Measurements from ENCODE around the gene KIF5A.
"Not testable (repeated sequence)": the region's sequence is repeated elsewhere in the genome, so short reads cannot be mapped to it uniquely, and the experiment has no call there.

KIF5A gene

DNA sequence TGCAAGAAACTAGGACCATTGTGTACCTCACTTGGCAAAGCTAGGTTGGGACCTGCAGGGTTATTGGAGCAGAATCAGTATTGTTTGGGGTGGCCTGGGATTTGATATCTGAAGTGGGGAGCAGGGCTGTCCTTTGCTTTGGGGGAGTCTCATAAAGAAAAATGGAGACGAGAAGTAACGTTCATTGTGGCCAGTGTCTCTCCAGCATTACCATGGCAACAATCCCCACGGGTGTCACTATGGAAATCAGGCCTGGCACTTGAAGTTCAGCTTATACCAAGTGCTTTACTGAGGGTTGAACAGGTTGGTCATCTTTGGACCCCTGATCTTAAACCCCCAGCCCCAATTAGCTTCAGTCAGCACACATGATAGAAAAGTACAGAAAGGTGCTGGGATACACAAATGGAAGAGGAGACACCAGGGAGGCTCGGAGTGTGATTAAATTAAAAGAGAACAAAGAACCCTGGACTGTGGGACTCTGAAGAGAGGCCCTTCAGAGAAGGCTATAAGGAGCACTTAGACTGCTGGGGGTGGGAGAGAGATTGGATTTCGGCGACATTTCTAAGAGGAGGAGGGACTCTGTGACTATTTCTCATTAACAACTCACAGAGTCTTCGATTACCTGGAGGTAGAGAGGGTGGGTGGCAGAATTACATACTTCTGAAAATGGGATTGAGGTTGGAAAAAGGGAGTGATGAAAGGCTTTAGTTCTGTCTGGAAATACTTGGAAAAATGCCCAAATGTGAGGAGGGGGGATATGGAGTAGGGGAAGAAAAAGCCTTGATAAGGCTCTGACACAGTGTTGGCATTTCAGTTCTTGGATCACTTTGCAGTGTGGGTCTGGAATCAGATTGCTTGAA, 3.7 kb downstream of the KIF5A start:
- H4K20me1 ChIP-seq = no peaks in the 10 kb centered on the region
- H3K9me3 ChIP-seq = no peaks in the 10 kb centered on the region
- no peaks in the 10 kb centered on the region for H3K36me3 ChIP-seq
- TF ChIP-seq Cebpa-rat (IDR thresholded peaks at IDR 0.05) = no peak
- peaks cover 41% of the 10 kb centered on the region for H3K27me3 ChIP-seq
- no peak overlapping the region for H3K4me3 ChIP-seq
- peak overlapping the region; percentile 64 for H3K4me2 ChIP-seq
- no peak overlapping the region for H3K9ac ChIP-seq
- H3K27ac ChIP-seq = no peak overlapping the region
- H3K4me1 ChIP-seq = peaks cover 18% of the 10 kb centered on the region

- H3K27ac ChIP-seq = no peak overlapping the region
- peaks cover 32% of the 10 kb centered on the region for H3K27me3 ChIP-seq
- no peaks in the 10 kb centered on the region for H3K36me3 ChIP-seq
- no peak overlapping the region for H3K9ac ChIP-seq
- H3K4me3 ChIP-seq = no peak overlapping the region
- H3K4me2 ChIP-seq = no peak overlapping the region
- peaks cover 18% of the 10 kb centered on the region for H3K4me1 ChIP-seq
- no peaks in the 10 kb centered on the region for H3K9me3 ChIP-seq
- no peak for TF ChIP-seq Cebpa-rat (IDR thresholded peaks at IDR 0.05)
- H4K20me1 ChIP-seq = no peaks in the 10 kb centered on the region
These were observed 4.6 kb downstream of the KIF5A start for GRCh38 chr12:57554453-57554852.

DNA sequence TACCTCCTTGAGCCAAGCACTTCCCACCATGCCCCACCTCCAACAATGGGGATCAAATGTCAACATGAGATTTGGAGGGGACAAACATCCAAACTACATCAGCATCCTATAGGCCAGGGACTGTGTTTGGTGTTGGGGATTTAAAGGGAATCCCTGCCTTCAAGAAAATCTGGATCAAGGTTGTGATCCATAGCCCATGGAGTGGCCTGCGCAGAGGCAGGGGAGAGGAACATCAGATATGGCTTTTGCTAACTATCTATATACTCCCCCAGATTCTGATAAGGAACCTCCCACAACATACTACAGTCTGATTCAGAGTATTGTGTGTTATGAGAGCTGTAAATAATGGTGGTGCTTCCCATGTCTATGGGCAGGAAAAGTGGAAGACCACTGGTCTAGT, 5.1 kb downstream of the KIF5A start:
- Histone ChIP-seq H3K36me3 (no peaks in the 10 kb centered on the region), H3K9me3 (no peaks in the 10 kb centered on the region), H3K4me1 (peaks cover 18% of the 10 kb centered on the region), H3K4me2 (no peak overlapping the region), H4K20me1 (no peaks in the 10 kb centered on the region), H3K9ac (no peak overlapping the region), H3K27ac (no peak overlapping the region), H3K4me3 (no peak overlapping the region), H3K27me3 (peaks cover 28% of the 10 kb centered on the region)
- no peak for TF ChIP-seq Cebpa-rat (IDR thresholded peaks at IDR 0.05)

- H3K27me3 ChIP-seq = no peaks in the 10 kb centered on the region
- H3K4me3 ChIP-seq = no peak overlapping the region
- H3K9ac ChIP-seq = no peak overlapping the region
- H4K20me1 ChIP-seq = no peaks in the 10 kb centered on the region
- H3K9me3 ChIP-seq = no peaks in the 10 kb centered on the region
- no peak for TF ChIP-seq Cebpa-rat (IDR thresholded peaks at IDR 0.05)
- H3K27ac ChIP-seq = no peak overlapping the region
- no peak overlapping the region for H3K4me2 ChIP-seq
- no peaks in the 10 kb centered on the region for H3K36me3 ChIP-seq
- H3K4me1 ChIP-seq = peaks cover 3% of the 10 kb centered on the region
These were observed 9.0 kb downstream of the KIF5A start for GRCh38 chr12:57558864-57559263.

DNA sequence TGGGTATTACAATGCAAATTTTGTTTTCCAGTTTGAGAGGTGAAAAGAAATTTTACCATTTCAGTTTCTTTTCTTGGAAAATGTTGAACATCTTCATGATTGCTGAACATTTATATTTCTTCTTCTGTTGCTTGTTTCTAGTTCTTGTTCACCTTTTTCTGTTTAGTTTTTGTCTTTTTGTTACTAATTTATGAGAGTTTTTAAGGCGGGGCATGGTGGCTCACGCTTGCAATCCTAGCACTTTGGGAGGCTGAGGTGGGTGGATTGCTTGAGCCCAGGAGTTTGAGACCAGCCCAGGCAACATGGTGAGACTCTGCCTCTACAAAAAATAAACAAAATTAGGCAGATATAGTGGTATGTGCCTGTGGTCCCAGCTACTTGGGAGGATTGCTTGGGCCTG, 10.7 kb downstream of the KIF5A start:
- no peak for TF ChIP-seq Cebpa-rat (IDR thresholded peaks at IDR 0.05)
- no peak overlapping the region for H3K4me2 ChIP-seq
- H3K27ac ChIP-seq = no peak overlapping the region
- no peak overlapping the region for H3K9ac ChIP-seq
- H3K4me1 ChIP-seq = no peaks in the 10 kb centered on the region
- H3K36me3 ChIP-seq = no peaks in the 10 kb centered on the region
- H4K20me1 ChIP-seq = no peaks in the 10 kb centered on the region
- no peaks in the 10 kb centered on the region for H3K9me3 ChIP-seq
- H3K27me3 ChIP-seq = no peaks in the 10 kb centered on the region
- no peak overlapping the region for H3K4me3 ChIP-seq

DNA sequence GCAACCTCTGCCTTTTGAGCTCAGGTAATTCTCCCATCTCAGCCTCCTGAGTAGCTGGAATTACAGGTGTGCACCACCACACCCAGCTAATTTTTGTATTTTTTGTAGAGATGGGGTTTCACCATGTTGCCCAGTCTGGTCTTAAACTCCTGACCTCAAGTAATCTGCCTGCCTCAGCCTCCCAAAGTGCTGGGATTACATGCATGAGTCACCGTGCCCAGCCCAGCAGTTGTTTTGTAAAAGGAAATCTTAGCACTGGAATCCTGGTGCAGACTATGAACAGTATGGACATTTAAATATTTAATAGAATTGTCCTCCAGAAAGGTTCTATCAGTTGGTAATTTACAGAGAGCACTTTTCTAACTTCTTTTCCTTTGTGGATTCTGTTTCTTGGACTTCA, 11.3 kb downstream of the KIF5A start:
- H3K27ac ChIP-seq, H3K4me2 ChIP-seq, H3K4me3 ChIP-seq, H4K20me1 ChIP-seq, H3K4me1 ChIP-seq, H3K27me3 ChIP-seq, H3K9ac ChIP-seq, H3K9me3 ChIP-seq, H3K36me3 ChIP-seq: not testable (repeated sequence)

DNA sequence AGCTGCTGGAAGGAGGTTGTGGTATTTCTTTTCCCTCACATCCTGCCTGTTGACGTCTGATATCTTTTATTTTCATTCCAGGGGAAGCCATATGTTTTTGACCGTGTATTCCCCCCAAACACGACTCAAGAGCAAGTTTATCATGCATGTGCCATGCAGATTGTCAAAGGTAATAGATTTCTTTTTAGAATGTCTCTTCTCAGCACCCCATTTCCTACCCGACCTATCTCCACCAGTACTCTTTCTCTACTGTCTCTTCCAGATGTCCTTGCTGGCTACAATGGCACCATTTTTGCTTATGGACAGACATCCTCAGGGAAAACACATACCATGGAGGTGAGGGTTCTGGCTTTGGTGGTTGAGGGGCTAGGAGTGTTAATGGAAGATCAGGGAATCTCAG, 13.5 kb downstream of the KIF5A start:
- TF ChIP-seq Cebpa-rat (IDR thresholded peaks at IDR 0.05) = no peak
- no peaks in the 10 kb centered on the region for H3K36me3 ChIP-seq
- H3K27me3 ChIP-seq = no peaks in the 10 kb centered on the region
- no peak overlapping the region for H3K4me3 ChIP-seq
- no peaks in the 10 kb centered on the region for H4K20me1 ChIP-seq
- H3K9me3 ChIP-seq = no peaks in the 10 kb centered on the region
- H3K9ac ChIP-seq = no peak overlapping the region
- no peak overlapping the region for H3K27ac ChIP-seq
- no peak overlapping the region for H3K4me2 ChIP-seq
- no peaks in the 10 kb centered on the region for H3K4me1 ChIP-seq

DNA sequence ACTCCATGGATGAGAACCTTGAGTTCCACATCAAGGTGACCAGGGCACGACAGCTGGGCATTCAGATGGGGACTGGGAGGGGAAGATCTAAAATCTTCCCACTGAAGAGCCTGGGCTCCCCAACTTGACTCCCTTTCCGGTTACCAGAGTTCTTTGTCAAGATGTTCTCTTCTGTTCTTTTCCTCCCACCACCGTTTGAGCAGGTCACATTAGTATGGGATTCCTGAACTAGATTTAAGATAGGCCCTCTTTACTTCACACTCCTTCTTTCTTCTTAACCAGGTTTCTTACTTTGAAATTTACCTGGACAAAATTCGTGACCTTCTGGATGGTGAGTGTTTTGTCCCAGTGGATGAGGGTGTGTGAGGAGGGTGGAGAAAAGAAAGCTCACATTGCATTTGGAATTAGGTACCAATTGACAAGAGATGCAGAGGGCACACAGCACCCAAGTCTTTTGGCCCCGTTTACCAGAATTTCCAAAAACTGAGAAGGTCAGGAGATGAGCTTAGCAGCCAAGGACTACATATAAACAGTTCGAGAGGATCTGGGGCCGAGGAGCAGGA, 14.4 kb downstream of the KIF5A start:
- no peak for TF ChIP-seq Cebpa-rat (IDR thresholded peaks at IDR 0.05)
- no peaks in the 10 kb centered on the region for H3K27me3 ChIP-seq
- no peak overlapping the region for H3K27ac ChIP-seq
- no peaks in the 10 kb centered on the region for H3K4me1 ChIP-seq
- no peaks in the 10 kb centered on the region for H3K9me3 ChIP-seq
- no peak overlapping the region for H3K4me2 ChIP-seq
- H3K36me3 ChIP-seq = no peaks in the 10 kb centered on the region
- no peak overlapping the region for H3K4me3 ChIP-seq
- H3K9ac ChIP-seq = no peak overlapping the region
- no peaks in the 10 kb centered on the region for H4K20me1 ChIP-seq

GRCh38 chr12:57568838-57569237, 19.0 kb downstream of the KIF5A start:
- Histone ChIP-seq H3K4me1 (no peaks in the 10 kb centered on the region), H3K27me3 (no peaks in the 10 kb centered on the region), H3K36me3 (no peaks in the 10 kb centered on the region), H3K4me2 (no peak overlapping the region), H3K27ac (no peak overlapping the region), H3K9me3 (no peaks in the 10 kb centered on the region), H3K9ac (no peak overlapping the region), H3K4me3 (no peak overlapping the region), H4K20me1 (no peaks in the 10 kb centered on the region)
- no peak for TF ChIP-seq Cebpa-rat (IDR thresholded peaks at IDR 0.05)

- TF ChIP-seq Cebpa-rat (IDR thresholded peaks at IDR 0.05) = no peak
- H3K4me2 ChIP-seq = no peak overlapping the region
- no peak overlapping the region for H3K4me3 ChIP-seq
- no peaks in the 10 kb centered on the region for H4K20me1 ChIP-seq
- H3K9me3 ChIP-seq = no peaks in the 10 kb centered on the region
- H3K9ac ChIP-seq = no peak overlapping the region
- H3K27me3 ChIP-seq = no peaks in the 10 kb centered on the region
- no peaks in the 10 kb centered on the region for H3K4me1 ChIP-seq
- no peaks in the 10 kb centered on the region for H3K36me3 ChIP-seq
- H3K27ac ChIP-seq = no peak overlapping the region
These were observed 20.0 kb downstream of the KIF5A start for GRCh38 chr12:57569858-57570257.

DNA sequence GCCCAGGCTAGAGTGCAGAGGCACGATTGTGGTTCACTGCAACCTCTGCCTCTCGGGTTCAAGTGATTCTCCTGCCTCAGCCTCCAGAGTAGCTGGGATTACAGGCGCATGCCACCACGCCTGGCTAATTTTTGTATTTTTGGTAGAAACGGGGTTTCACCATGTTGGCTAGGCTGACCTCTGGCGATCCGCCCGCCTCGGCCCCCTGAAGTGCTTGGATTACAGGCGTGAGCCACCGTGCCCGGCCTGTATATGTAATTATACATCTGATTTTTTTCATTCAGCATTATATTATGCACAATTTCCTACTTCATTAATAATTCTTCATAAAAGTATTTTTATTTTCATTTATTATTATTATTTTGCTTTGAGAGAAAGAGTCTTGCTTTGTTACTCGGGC, 20.6 kb downstream of the KIF5A start:
- not testable (repeated sequence) for H3K27me3 ChIP-seq, H3K4me3 ChIP-seq, H3K27ac ChIP-seq, H3K4me1 ChIP-seq, H3K9me3 ChIP-seq, H3K4me2 ChIP-seq, H3K9ac ChIP-seq, H3K36me3 ChIP-seq, H4K20me1 ChIP-seq

All from BLaER1 (cell line).